Left colon (tissue), 2 donors: ENCODE measurements around the gene LGALS7B. TPM values are rescaled to one million over a fixed set of nuclear protein-coding genes. Genes with fewer than 3 reads are reported as not detected.

ENCODE experiments used
- ATAC-seq: fragments of 200-7000 bp; cut with Tn5 transposase; one replicate; pipeline ENCODE4 v1.9.1; 2020; ENCODE audit warnings: mild to moderate bottlenecking, moderate library complexity
- DNase-seq, 2 donors: peaks; one replicate each; pipeline ENCODE4 v3.0.0-alpha.2; 2020
- intact Hi-C, 2 donors: fragments of 100-400 bp; cut with DNase I in 1 of 2; cut with micrococcal nuclease in 1 of 2; formaldehyde crosslinking; loops; one replicate each; pipeline versions ENCODE4 v1.11.2 to v1.14.0; 2022; cut with DNase I, micrococcal nuclease
- total RNA-seq, 2 donors: library from RNA; stranded (reverse); fragmentation: NEBNext Ultra II Directional; extraction: Animal tissue kit (Norgen Biotek cat#: 25700); gene quantifications; one replicate each; pipeline ENCODE4 v1.2.1, GENCODE V29; 2021
- donor health status: DM: no; HTN: no; CAD: no.
- donor health status: DM: yes; HTN: yes; CAD: no.

LGALS7B gene
- total RNA-seq, 2 donors from 2014 or later, result not detected

DNA sequence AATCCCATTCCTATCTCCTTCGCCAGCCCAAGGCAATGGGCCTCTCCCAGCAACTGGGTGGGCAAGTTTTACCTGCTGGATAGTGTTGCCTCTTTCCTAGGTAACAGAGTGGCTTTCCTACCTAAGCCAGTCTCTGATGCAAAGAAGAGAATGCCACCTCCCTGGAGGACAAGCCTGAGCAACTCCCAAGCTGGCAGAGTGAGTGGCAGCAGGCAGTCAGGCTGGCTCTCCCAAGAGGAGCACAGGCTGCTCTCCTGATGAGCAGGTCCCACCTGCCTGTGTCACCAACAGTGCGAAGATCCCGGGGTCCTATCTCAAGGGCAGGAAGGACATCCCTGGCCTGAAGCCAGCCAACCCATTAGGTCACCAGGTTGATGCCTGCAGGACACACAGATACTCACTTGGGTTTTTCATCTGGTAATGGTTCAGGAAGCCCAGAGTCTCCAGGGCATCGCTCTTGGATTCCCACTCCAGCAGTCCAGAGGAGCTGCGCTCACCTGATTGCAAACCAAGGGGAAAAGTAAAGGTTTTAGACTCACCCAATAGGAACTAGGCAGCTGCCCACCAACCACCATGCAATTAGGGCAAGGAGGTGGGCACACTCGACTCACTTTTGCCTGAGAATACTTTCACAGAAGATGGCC is 48.1 kb downstream of the LGALS7B start:
- ATAC-seq, result no peak
- intact Hi-C loops, result no loop called here
- DNase-seq, result no peak

DNA sequence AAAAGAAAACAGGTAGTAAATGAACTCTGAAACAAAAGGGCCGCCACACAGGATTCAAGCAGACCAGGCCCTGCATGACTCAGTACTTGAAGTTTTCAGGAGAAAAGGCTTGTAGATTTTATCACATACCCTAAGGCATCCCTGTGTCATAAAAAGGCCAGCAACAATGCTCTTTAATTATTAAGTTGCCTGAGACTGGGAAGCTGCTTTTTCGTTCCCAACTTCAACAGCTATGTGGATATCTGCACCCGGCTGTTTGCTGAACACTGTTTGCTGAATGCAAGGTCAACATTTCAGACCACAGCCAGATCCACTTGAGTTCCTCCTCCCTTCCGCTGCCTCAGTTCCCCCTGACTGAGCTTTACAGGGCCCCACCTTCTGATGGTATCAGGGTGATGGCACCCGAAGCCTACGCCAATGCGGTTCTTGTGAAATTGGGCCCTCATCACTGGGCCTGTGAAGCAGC is 48.7 kb downstream of the LGALS7B start:
- DNase-seq, result no peak
- no peak for ATAC-seq
- intact Hi-C loops, result no loop called here

DNA sequence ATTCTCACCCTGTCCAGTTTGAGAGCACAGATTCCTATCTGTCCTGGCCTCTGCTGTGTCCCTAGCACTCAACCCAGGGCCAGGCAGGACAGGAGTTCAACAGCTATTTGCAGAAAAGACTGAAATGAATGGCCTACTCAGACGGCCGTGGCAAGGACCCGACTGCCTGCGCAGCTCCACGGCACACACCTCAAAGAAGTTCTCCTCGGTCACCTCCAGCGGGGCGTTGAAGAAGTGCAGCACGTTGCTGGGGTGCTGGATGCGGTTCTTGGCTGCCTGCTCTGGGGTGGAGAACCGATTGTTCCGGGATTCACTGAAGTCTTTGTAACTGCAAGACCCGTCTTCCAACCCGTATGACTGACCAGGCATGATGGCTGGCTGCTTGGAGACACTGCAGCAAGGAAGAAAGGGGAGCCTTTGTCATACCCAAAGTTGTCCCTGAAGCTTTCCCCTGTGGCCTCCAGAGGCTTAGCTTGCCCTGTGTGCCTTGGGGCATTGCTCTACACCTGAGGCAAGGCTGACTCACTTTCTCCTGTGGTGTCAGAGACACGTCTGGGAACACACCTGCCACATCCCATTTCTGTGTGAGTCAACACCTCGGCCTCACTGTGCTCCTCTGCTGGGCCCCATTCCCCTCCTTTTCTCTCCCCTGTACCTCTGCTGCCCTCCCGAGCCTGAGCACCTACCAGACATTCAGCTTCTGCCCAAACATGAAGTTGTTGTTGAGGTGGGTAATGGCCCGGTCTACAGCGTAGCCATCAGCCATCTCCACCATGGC is 49.4 kb downstream of the LGALS7B start:
- no peak for DNase-seq
- intact Hi-C loops, result no loop called here
- peak; percentile 14 for ATAC-seq

GRCh38 chr19:38838986-38839761 is 50.2 kb downstream of the LGALS7B start:
- intact Hi-C loops, result no loop called here
- ATAC-seq (no peak), DNase-seq (no peak)

DNA sequence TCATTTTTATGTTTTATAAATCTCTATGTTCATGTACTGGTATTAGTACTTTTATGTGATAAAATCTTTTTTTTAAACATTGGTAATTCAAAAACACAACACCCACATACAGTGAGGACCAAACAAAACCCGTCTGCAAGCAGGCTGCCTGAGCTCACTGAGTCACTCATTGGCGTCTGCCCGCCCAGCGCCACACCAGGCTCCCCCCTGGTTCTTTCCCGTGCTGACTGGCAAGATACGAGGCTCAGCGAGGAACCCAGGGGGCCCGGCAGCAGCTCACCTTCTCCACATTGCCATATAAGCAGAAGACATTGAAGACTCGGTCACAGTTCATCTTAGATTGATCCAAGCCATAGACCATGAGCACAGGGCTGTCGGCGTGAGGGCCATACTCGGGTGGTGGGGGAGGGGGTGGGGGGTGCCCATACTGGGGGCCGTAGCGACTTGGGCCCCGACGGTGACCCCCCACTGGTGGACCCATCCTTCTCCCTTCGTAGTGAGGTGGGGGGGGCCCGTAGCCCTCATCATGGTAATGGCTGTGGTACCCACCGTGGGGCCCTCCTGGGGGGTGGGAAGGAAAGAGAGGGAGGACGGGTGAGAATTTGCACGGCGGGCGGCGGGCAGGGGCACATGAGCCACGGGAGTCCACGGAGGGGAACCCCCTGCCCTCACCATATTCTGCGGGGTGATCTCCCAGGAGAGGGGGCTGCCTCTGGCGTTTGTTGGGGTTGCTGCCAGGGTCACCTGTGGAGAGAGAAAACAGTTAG is 51.0 kb downstream of the LGALS7B start:
- no peak for DNase-seq
- intact Hi-C loops, result no loop called here
- ATAC-seq, result no peak

- no peak for DNase-seq
- intact Hi-C loops, result no loop called here
- ATAC-seq, result no peak
Measured at GRCh38 chr19:38840583-38840968, 51.6 kb downstream of the LGALS7B start.

Other genes with a start within 250 kb of the LGALS7B start
- gene MAP4K1, start 171.2 kb upstream of the LGALS7B start, total RNA-seq, result 1 to 10 TPM; 2.9 to 6.6 TPM
- 100 to 1,000 TPM; 343 to 430 TPM for gene EIF3K, start 170.0 kb upstream of the LGALS7B start, total RNA-seq
- gene ACTN4, start 141.6 kb upstream of the LGALS7B start, total RNA-seq, result 1,000 to 10,000 TPM in 1 of 2 donors, 100 to 1,000 TPM in 1; 971 to 1,150 TPM
- 10 to 100 TPM; 10.1 to 10.2 TPM for gene CAPN12, start 44.7 kb upstream of the LGALS7B start, total RNA-seq
- not detected for gene LGALS7, start 15.7 kb upstream of the LGALS7B start, total RNA-seq
- gene LGALS4, start 23.7 kb downstream of the LGALS7B start, total RNA-seq, result 1,000 to 10,000 TPM; 7,382 to 8,588 TPM
- 100 to 1,000 TPM; 292 to 483 TPM for gene ECH1, start 42.6 kb downstream of the LGALS7B start, total RNA-seq
- gene HNRNPL, start 60.8 kb downstream of the LGALS7B start, total RNA-seq, result 100 to 1,000 TPM; 269 to 281 TPM
- gene RINL, start 89.1 kb downstream of the LGALS7B start, total RNA-seq, result 1 to 10 TPM; 3.2 to 3.4 TPM
- gene SIRT2, start 110.4 kb downstream of the LGALS7B start, total RNA-seq, result 10 to 100 TPM; 32.9 to 39.9 TPM
- 10 to 100 TPM; 32.1 to 38.8 TPM for gene NFKBIB, start 110.8 kb downstream of the LGALS7B start, total RNA-seq
- under 1 TPM in 1 of 2 donors, not detected in 1; 0.55 TPM for gene CCER2, start 123.0 kb downstream of the LGALS7B start, total RNA-seq
- 10 to 100 TPM; 15.4 to 33.3 TPM for gene SARS2, start 141.6 kb downstream of the LGALS7B start, total RNA-seq
- gene MRPS12, start 141.7 kb downstream of the LGALS7B start, total RNA-seq, result 10 to 100 TPM; 36.3 to 50.4 TPM
- 1 to 10 TPM; 1.1 to 3.3 TPM for gene FBXO17, start 186.5 kb downstream of the LGALS7B start, total RNA-seq
- gene FBXO27, start 243.3 kb downstream of the LGALS7B start, total RNA-seq, result 1 to 10 TPM in 1 of 2 donors, not detected in 1; 2.8 TPM